Pulmonary artery endothelial cell (primary cell): ENCODE measurements around the gene DUSP21. TPM values are rescaled to one million over a fixed set of nuclear protein-coding genes. Genes with fewer than 3 reads are reported as not detected.
"Not testable (repeated sequence)": the region's sequence is repeated elsewhere in the genome, so short reads cannot be mapped to it uniquely, and the experiment has no call there.

Source experiments
- DNase-seq: peaks from one replicate; pipeline ENCODE4 v3.0.0-alpha.2; 2011; ENCODE audit warnings: low read depth, low spot score
- total RNA-seq: library from RNA; depleted of rRNA; stranded (reverse); fragments of >200 nt; gene quantifications from 2 replicates; pipeline ENCODE4 v1.2.3, GENCODE V29; 2014

DUSP21 gene
- not detected in 2 replicates for total RNA-seq

GRCh38 chrX:44843753-44844152 lies at the start of gene DUSP21:
Gene DUSP21, plus strand, starts transcription at chrX:44844021. Its CDS starts 112 bp downstream, at chrX:44844133.
- DNase-seq: no peak

DNA sequence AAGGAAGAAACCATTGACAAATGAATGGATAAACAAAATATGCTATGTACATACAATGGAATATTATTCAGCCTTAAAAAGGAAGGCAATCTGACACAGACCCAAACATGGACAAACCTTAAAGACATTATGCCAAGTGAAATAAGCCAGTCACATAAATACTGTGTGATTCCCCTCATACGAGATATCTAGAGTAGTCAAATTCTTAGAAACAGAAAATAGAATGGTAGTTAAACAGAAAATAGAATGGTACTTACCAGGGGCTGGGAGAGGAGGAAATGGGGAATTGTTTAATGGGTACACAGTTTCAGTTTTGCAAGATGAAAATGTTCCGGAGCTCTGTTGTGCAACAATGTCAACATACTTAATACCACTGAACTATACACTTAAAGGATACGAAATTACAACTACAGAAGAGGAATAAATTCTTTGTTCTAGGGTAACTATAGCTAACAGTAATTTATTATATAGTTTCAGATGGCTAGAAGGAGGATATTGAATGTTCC lies 47.8 kb upstream of the DUSP21 start:
- no peak for DNase-seq

GRCh38 chrX:44802613-44803012 lies 41.2 kb upstream of the DUSP21 start:
- no peak for DNase-seq

DNA sequence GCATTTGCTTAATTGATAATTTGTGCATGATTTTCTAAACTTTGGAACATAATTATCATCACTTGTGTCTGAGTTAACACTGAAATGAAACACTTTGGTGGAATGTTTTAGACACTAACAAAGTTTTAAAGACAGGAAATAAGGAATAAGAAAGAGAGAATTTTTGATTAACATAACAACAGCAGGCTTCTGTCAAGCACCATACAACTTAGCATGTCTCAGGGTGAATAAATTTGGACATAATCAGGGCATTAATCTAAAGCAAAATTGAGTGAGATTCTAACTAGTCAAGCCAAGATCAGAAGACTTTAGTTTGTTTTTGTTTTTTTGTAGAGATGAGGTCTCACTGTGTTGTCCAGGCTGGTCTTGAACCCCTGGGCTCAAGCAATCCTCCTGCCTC lies 28.1 kb upstream of the DUSP21 start:
- DNase-seq: no peak

GRCh38 chrX:44816367-44816766 lies 27.5 kb upstream of the DUSP21 start:
- DNase-seq: no peak

DNA sequence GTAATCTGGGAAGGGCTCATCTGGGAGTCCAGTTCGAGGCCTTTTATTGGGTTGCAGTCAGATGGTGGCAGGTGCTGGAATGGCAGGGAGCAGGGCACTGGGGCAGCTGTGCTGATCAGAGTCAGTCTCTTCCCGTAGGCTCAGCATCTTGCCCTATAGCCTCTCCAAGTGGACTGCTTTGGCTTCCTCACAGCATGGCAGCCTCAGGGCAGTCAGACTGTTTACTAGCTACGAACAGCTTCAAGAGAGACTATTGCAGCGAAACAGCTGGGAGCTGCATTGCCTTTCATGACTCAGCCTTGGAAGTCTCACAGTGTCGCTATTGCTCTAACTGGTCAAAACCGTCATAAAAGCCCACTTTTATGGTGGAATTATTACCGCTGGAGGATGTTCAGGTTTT lies 26.8 kb upstream of the DUSP21 start:
- no peak for DNase-seq

DNA sequence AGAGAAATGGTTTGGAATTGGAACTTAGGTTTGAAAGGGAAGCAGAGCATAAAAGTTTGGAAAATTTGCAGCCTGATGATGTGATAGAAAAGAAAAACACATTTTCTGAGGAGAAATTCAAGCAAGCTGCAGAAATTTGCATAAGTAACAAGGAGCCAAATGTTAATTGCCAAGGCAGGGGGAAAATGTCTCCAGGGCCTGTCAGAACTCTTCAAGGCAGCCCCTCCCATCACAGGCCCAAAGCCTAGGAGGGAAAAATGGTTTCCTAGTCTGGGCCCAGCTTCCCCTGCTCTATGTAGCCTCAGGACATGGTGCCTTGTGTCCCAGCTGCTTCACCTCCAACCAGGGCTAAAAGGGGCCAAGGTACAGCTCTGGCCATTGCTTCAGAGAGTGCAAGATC lies 21.2 kb upstream of the DUSP21 start:
- no peak for DNase-seq

GRCh38 chrX:44823193-44823592 lies 20.6 kb upstream of the DUSP21 start:
- DNase-seq: not testable (repeated sequence)

GRCh38 chrX:44828008-44828605 lies 15.7 kb upstream of the DUSP21 start:
- no peak for DNase-seq

GRCh38 chrX:44829832-44830231 lies 14.0 kb upstream of the DUSP21 start:
- no peak for DNase-seq

DNA sequence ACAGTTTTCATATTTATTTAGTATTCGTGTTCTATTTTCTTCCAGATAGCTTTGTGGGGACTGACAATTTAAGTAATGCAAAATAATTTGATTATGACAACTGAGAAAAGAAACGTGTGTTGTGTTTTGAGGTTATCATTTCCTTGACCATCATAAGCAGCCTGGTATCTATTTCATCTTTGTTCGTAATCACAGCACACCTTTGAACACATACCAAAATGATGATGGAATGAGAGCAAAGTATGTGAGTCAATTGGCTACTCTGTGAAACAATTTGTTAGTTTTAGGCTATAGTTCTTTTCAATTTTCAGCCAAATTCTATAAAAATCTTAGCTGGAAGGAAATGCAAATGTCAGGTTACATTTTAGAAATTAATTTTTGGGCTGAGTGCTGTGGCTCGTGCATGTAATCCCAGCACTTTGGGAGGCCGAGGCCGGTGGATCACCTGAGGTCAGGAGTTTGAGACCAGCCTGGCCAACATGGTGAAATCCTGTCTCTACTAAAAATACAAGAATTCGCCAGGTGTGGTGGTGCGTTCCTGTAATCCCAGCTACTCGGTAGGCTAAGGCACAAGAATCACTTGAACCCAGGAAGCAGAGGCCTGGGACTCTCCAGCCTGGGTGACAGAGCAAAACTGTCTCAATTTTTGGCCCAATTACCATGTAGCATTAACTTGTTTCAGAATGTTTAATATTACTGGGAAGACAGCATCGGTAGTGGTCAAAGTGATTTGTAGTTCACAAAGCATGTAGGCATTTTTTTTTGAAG lies 1.1 kb upstream of the DUSP21 start:
- no peak for DNase-seq

DNA sequence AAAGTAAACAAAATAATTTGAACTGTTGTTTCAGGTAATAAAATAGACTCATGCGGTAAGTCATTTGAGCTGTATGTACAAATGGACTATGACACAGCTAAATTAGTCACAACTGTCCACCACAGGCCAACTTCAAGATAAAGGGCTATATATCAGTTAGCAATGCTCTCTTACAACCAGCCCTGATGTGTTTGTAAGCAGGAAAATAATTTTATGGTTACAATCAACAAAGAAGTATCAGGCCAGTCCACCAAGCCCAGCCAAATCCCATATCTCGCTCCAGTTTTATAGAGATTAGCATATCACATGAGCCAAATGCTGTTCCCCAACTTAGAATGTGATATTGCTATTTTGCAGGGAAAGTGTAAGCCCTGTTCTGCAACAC lies 511 bp upstream of the DUSP21 start:
- DNase-seq: no peak

GRCh38 chrX:44844204-44844603 lies 383 bp downstream of the DUSP21 start:
- no peak for DNase-seq

GRCh38 chrX:44850891-44851290 lies 7.1 kb downstream of the DUSP21 start:
- not testable (repeated sequence) for DNase-seq

GRCh38 chrX:44871114-44871645 lies 27.4 kb downstream of the DUSP21 start:
- no peak for DNase-seq

- no peak for DNase-seq
Observed at GRCh38 chrX:44871931-44872820, 28.4 kb downstream of the DUSP21 start.

GRCh38 chrX:44872821-44873414 lies 29.1 kb downstream of the DUSP21 start, which contains the start of gene KDM6A:
Gene KDM6A, plus strand, starts transcription at chrX:44873188. Its CDS starts 364 bp downstream, at chrX:44873552.
- peak; percentile 94 for DNase-seq

DNA sequence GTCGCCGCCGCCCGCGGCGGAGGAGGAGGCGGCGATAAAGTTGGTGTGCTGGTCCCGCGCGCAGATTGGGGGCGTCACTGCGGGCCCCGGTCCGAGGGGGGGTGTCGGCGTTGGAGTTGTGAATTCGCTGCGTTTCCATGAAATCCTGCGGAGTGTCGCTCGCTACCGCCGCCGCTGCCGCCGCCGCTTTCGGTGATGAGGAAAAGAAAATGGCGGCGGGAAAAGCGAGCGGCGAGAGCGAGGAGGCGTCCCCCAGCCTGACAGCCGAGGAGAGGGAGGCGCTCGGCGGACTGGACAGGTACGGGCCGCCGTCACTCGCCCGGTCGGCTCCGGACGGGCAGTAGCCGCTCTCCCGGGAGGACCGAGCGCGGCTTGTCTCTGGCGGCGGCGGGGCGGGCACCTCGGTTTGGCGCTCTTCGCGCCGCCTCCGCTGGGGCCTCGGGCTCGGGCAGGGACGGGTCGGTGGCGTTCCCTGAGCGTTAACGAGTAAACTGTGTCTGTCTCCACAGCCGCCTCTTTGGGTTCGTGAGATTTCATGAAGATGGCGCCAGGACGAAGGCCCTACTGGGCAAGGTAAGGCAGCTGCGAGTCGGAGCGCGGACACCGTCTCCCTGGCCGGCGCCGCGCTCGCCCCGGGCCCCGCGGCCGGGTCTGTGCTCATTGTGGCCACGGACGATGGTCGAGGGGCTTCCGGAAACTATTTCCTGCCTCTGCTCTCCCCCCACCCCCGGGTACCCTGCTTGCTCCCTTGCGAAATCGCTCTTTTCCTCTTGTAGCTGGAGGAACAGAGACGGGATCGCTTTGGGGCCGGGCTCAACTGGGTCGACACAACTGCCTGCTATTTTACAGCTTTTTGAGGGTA lies 29.8 kb downstream of the DUSP21 start:
- no peak for DNase-seq

GRCh38 chrX:44874420-44875184 lies 30.8 kb downstream of the DUSP21 start:
- DNase-seq: no peak

DNA sequence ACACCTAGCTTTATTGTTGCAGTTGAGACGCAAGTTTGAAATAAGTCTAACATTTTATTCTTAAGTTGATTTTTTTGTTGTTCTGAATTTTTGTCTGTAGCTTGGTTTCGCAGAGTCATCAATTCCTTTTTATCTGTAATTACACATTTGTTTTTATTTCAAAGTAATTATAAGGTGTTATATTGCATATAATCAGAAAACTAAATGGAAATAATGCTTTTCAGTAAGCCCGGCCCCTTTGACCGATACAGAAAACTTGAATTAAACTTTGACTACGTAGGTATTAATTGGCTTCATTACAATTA lies 31.3 kb downstream of the DUSP21 start:
- DNase-seq: no peak
